HUES64 (cell line): Measurements from ENCODE around the gene HIGD2A.

Experiments used
- H3K27ac ChIP-seq: 2 replicates; pipeline ENCODE4 v1.7.0; 2013; ENCODE audit warnings: low read depth, low read length, inconsistent platforms
- H3K27me3 ChIP-seq: 2 replicates; pipeline ENCODE4 v1.6.1; 2013; ENCODE audit warnings: mild to moderate bottlenecking, low read length; ENCODE audit not compliant: insufficient read depth
- H3K36me3 ChIP-seq: 2 replicates; pipeline ENCODE4 v1.6.1; 2013; ENCODE audit warnings: mild to moderate bottlenecking, low read length; ENCODE audit not compliant: insufficient read depth
- H3K4me1 ChIP-seq: 2 replicates; pipeline ENCODE4 v1.6.1; 2013; ENCODE audit warnings: mild to moderate bottlenecking, low read length, moderate library complexity; ENCODE audit not compliant: insufficient read depth
- H3K4me3 ChIP-seq: 2 replicates; pipeline ENCODE4 v1.5.1; 2013; ENCODE audit warnings: mild to moderate bottlenecking, low read length, moderate library complexity
- H3K9ac ChIP-seq: 2 replicates; pipeline ENCODE4 v1.6.1; 2013; ENCODE audit warnings: mild to moderate bottlenecking, low read depth, low read length
- H3K9me3 ChIP-seq: 2 replicates; pipeline ENCODE4 v1.6.1; 2013; ENCODE audit warnings: low read depth, low read length; ENCODE audit not compliant: insufficient read depth
- whole genome bisulfite sequencing: fragments of 150-250, 120-280 bp; methylation state at CpG from one replicate; pipeline ENCODE4 v1.1.7; 2013; ENCODE audit warnings: missing lambda C conversion rate; 5-methylcytosine and 5-hydroxymethylcytosine counted together

Gene HIGD2A

DNA sequence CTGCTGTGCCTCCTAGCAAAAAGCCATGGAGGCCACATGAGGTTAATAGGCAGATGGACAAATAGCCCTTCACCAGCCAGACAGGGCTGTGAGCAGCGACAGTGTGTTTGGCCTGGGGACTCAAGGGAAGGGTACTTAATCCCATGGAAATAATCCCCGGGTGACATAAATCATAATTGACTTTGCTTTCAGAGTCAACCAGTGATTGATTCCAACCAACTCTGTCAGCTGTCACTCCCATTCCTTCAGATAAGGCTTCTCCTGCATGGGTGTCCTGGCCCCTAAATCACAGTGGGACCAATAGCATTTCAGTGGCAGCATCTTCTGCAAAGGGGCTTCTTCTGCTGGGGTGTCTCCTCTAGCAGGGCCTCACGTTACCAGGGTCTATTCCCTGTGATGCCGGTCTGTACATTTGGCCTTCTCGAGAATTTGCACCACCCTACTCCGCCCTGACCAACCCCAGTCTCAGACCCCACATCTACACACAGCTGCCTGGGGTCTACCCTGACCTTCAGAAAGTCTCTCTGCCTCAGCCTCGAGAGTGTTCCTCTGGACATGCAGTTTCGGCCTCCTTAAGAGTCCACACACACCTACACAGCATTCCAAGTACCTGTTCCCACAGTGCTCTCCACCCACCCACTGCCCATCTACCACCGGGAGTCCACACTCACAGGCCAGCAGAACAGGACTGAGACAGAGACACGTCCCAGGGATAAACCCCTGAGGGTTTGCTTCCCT is 24.1 kb downstream of the HIGD2A start:
- Histone ChIP-seq H3K9me3 (no peaks in the 10 kb centered on the region), H3K4me3 (no peak overlapping the region), H3K27me3 (peaks cover 9% of the 10 kb centered on the region), H3K9ac (no peak overlapping the region), H3K27ac (no peak overlapping the region), H3K36me3 (no peaks in the 10 kb centered on the region), H3K4me1 (no peaks in the 10 kb centered on the region)
- 91% methylated on average over 10 of the region's 10 CpGs for WGBS

- no peak overlapping the region for H3K27ac ChIP-seq
- H3K36me3 ChIP-seq: no peaks in the 10 kb centered on the region
- no peak overlapping the region for H3K9ac ChIP-seq
- H3K27me3 ChIP-seq: peaks cover 9% of the 10 kb centered on the region
- no peaks in the 10 kb centered on the region for H3K9me3 ChIP-seq
- H3K4me3 ChIP-seq: no peak overlapping the region
- WGBS: 88% methylated on average over 2 of the region's 2 CpGs
- H3K4me1 ChIP-seq: no peaks in the 10 kb centered on the region
Measured at GRCh38 chr5:176413255-176413565, 24.7 kb downstream of the HIGD2A start.

- no peak overlapping the region for H3K27ac ChIP-seq
- H3K36me3 ChIP-seq: no peaks in the 10 kb centered on the region
- WGBS: 88% methylated on average over 7 of the region's 7 CpGs
- no peak overlapping the region for H3K4me3 ChIP-seq
- H3K27me3 ChIP-seq: peaks cover 9% of the 10 kb centered on the region
- no peak overlapping the region for H3K9ac ChIP-seq
- H3K9me3 ChIP-seq: no peaks in the 10 kb centered on the region
- no peaks in the 10 kb centered on the region for H3K4me1 ChIP-seq
Measured at GRCh38 chr5:176413709-176414191, 25.2 kb downstream of the HIGD2A start.

GRCh38 chr5:176414704-176415103 is 26.2 kb downstream of the HIGD2A start:
- peaks cover 9% of the 10 kb centered on the region for H3K27me3 ChIP-seq
- no peaks in the 10 kb centered on the region for H3K4me1 ChIP-seq
- no peak overlapping the region for H3K4me3 ChIP-seq
- 95% methylated on average over 3 of the region's 3 CpGs for WGBS
- H3K9ac ChIP-seq: no peak overlapping the region
- peaks cover 1% of the 10 kb centered on the region; the same call in 1 of the 2 replicates for H3K9me3 ChIP-seq
- H3K27ac ChIP-seq: no peak overlapping the region
- no peaks in the 10 kb centered on the region for H3K36me3 ChIP-seq

DNA sequence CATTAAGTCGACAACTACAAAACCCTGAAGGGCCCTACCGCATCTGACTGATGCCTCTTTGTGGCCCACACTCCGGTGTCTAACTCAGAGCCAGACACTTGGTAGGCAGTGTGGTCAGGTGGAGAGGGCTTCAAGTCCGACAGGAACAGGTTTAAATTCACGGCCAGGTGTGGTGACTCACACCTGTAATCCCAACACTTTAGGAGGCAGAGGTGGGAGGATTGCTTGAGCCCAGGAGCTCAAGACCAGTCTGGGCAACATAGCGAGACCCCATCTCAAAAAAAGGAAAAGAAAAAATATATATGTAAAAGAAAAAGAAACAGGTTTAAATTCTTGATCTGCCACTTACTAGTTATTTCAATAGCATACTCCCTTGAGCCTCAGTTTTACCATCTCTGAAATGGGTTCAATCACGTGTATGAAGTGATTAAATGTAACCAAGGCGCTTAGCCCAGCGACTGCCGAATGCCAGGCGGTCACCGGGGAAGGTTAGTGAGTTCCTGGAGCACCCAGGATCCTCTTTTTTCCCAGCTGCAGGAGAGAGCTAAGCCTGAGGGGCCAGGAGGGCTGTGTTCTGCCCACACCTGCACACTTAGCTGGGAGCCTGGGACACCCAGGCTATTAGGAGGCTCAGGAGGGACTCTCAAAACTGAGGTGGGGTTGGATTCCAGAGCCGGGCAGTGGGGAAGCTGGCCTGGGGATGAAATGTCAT is 26.8 kb downstream of the HIGD2A start:
- peak overlapping the region; percentile 74 for H3K4me3 ChIP-seq
- peaks cover 9% of the 10 kb centered on the region for H3K27me3 ChIP-seq
- WGBS: 81% methylated on average over 12 of the region's 13 CpGs
- no peak overlapping the region; the same call in 1 of the 2 replicates for H3K9ac ChIP-seq
- H3K36me3 ChIP-seq: no peaks in the 10 kb centered on the region
- no peak overlapping the region for H3K27ac ChIP-seq
- no peaks in the 10 kb centered on the region for H3K4me1 ChIP-seq
- H3K9me3 ChIP-seq: peaks cover 6% of the 10 kb centered on the region; the same call in 1 of the 2 replicates

GRCh38 chr5:176415952-176416924 is 27.7 kb downstream of the HIGD2A start, which contains the start of gene CLTB:
TSS of gene CLTB (minus strand) at chr5:176416539. CDS start at chr5:176416363, 176 bp downstream.
- Histone ChIP-seq H3K4me1 (no peaks in the 10 kb centered on the region), H3K4me3 (peak within 1 kb of the TSS; percentile 74), H3K36me3 (no peaks in the 10 kb centered on the region), H3K9ac (peak within 1 kb of the TSS; percentile 67), H3K27me3 (peaks cover 9% of the 10 kb centered on the region), H3K9me3 (peaks cover 9% of the 10 kb centered on the region; the same call in 1 of the 2 replicates), H3K27ac (peak within 1 kb of the TSS; percentile 12; the same call in 1 of the 2 replicates)
- WGBS: 2% methylated on average over 107 of the region's 107 CpGs

DNA sequence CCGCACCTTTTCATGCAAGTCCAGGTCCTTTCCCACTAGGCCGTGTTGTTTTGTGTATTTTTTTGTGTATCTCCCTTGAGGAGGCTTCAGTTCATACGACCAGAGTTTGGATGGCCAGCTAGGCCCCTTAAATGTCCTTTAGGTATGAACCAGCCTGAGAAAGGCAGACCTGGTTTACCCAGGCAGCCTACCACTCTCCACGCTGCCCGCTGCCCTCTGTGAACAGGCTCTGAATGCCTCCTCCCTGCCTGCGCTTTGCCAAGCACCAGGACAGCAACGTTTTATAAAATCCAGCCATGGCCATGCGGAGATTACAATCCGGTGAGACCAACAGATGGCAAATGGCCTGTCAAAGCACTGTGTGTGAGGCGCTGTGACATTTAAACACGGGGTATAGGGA is 28.4 kb downstream of the HIGD2A start:
- no peaks in the 10 kb centered on the region for H3K36me3 ChIP-seq
- no peak overlapping the region for H3K27ac ChIP-seq
- peak overlapping the region; percentile 46; the same call in 1 of the 2 replicates for H3K9ac ChIP-seq
- peaks cover 9% of the 10 kb centered on the region for H3K27me3 ChIP-seq
- peaks cover 9% of the 10 kb centered on the region; the same call in 1 of the 2 replicates for H3K9me3 ChIP-seq
- no peaks in the 10 kb centered on the region for H3K4me1 ChIP-seq
- peak overlapping the region; percentile 74 for H3K4me3 ChIP-seq
- WGBS: 87% methylated on average over 11 of the region's 11 CpGs

DNA sequence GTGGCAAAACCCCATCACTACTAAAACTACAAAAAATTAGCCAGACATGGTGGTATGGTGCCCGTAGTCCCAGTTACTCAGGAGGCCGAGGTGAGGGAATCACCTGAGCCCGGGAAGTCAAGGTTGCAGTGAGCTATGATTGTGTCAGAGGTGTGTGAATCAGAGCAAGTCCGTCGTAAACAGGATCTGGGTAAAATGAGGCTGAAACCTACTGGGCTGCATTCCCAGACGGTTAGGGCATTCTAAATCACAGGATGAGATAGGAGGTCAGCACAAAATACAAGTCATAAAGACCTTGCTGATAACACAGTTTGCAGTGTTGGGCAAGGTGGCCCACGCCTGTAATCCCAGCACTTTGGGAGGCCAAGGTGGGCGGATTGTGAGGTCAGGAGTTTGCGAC is 29.7 kb downstream of the HIGD2A start:
- H3K4me1 ChIP-seq: no peaks in the 10 kb centered on the region
- no peak overlapping the region for H3K4me3 ChIP-seq
- peaks cover 9% of the 10 kb centered on the region; the same call in 1 of the 2 replicates for H3K9me3 ChIP-seq
- no peak overlapping the region for H3K27ac ChIP-seq
- H3K36me3 ChIP-seq: no peaks in the 10 kb centered on the region
- H3K9ac ChIP-seq: no peak overlapping the region
- H3K27me3 ChIP-seq: peaks cover 9% of the 10 kb centered on the region
- WGBS: 88% methylated on average over 9 of the region's 9 CpGs

DNA sequence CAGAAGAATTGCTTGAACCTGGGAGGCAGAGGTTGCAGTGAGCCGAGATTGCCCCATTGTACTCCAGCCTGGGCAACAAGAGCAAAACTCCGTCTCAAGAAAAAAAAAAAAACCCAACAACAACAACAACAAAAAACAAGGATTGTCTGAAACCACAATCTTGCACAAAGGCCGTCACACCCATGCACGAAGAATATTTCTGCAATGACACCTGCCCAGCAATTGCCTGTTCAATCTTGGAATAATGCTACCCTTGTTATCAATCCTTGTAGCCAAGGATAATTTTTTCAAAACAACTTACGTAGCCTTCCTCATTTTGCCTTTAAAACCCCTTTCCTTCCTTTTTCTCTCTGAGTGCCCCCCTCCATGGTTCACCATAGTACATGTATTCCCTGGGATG is 31.5 kb downstream of the HIGD2A start:
- H3K4me1 ChIP-seq: no peaks in the 10 kb centered on the region
- peaks cover 10% of the 10 kb centered on the region for H3K9me3 ChIP-seq
- no peak overlapping the region for H3K4me3 ChIP-seq
- no peaks in the 10 kb centered on the region for H3K36me3 ChIP-seq
- no peak overlapping the region for H3K9ac ChIP-seq
- no peak overlapping the region for H3K27ac ChIP-seq
- WGBS: 93% methylated on average over 5 of the region's 5 CpGs
- peaks cover 9% of the 10 kb centered on the region for H3K27me3 ChIP-seq

DNA sequence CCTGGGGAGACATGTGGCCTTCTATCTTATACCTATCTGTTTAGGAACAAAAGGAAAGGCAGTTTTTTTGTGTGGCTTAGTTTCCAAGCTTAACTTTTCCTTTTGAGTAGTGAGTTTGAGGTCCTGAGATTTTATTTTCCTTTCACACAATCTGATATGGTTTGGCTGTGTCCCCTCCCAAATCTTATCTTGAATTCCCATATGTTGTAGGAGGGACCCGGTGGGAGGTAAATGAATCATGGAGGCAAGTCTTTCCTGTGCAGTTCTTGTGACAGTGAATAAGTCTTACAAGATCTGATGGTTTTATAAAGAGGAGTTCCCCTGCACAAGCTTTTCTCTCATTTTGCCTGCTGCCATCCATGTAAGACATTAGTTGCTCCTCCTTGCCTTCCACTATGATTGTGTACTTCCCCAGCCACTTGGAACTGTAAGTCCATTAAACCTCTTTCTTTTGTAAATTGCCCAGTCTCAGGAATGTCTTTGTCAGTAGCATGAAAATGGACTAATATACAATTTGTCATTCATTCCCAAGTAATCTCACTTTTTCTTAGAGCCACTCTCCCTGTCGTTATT is 32.5 kb downstream of the HIGD2A start:
- Histone ChIP-seq H3K4me3 (no peak overlapping the region), H3K9me3 (peaks cover 18% of the 10 kb centered on the region), H3K9ac (no peak overlapping the region), H3K4me1 (no peaks in the 10 kb centered on the region), H3K27me3 (peaks cover 9% of the 10 kb centered on the region), H3K27ac (no peak overlapping the region), H3K36me3 (no peaks in the 10 kb centered on the region)
- 96% methylated on average over 2 of the region's 2 CpGs for WGBS
